Large intestine (tissue), 3 donors: ENCODE data around the gene NR4A3. TPM values are rescaled to one million over a fixed set of nuclear protein-coding genes. Genes with fewer than 3 reads are reported as not detected.

Source experiments
- DNase-seq, 2 donors: peaks; one replicate each; pipeline versions ENCODE4 v3.0.0 to v3.0.0-alpha.2; 2013
- H3K27ac ChIP-seq: one replicate; pipeline ENCODE4 v1.5.1; 2013; ENCODE audit warnings: low read length
- H3K27me3 ChIP-seq: 2 replicates; pipeline ENCODE4 v1.6.1; 2013; ENCODE audit warnings: low read length; ENCODE audit not compliant: control insufficient read depth, insufficient read depth
- H3K36me3 ChIP-seq: 2 replicates; pipeline ENCODE4 v1.6.1; 2013; ENCODE audit warnings: low read length; ENCODE audit not compliant: control insufficient read depth, insufficient read depth
- H3K4me1 ChIP-seq: one replicate; pipeline ENCODE4 v1.6.1; 2013; ENCODE audit warnings: low read length; ENCODE audit not compliant: control insufficient read depth, insufficient read depth
- H3K4me3 ChIP-seq: one replicate; pipeline ENCODE4 v1.5.1; 2013; ENCODE audit warnings: low read length
- H3K9me3 ChIP-seq: one replicate; pipeline ENCODE4 v1.6.1; 2013; ENCODE audit warnings: mild to moderate bottlenecking, low read depth, low read length, moderate library complexity; ENCODE audit not compliant: control insufficient read depth
- WGBS: methylation state at CpG from one replicate; pipeline ENCODE4 v1.1.5; 2013; ENCODE audit warnings: low lambda C conversion rate; ENCODE audit not compliant: insufficient coverage; 5-methylcytosine and 5-hydroxymethylcytosine counted together
- polyA plus RNA-seq: library from polyadenylated mRNA; unstranded; fragments of 120-200 nt; gene quantifications from one replicate; pipeline ENCODE4 v1.2.1, GENCODE V29; 2013

The NR4A3 gene
- polyA plus RNA-seq, 1 donor, result 1.4 TPM

DNA sequence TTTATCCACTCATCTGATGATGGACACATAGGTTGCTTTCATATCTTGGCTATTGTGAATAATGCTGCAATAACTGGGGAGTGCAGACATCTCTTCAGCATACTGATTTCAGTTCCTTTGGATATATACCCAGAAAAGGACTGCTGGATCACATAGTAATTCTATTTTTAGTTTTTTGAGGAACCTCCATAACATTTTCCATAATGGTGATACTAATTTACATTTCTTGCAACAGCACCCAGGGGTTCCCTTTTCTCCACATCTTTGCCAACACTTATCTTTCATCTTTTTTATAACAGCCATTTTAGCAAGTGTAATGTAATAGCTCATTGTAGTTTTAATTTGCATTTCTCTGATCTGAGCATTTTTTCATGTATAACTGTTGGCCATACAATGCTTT is 34.1 kb upstream of the NR4A3 start:
- Histone ChIP-seq H3K27ac (no peak overlapping the region), H3K27me3 (no peaks in the 10 kb centered on the region), H3K4me1 (no peaks in the 10 kb centered on the region), H3K4me3 (no peak overlapping the region), H3K36me3 (no peaks in the 10 kb centered on the region), H3K9me3 (no peaks in the 10 kb centered on the region)
- DNase-seq, result no peak

- H3K9me3 ChIP-seq, result no peaks in the 10 kb centered on the region
- H3K27me3 ChIP-seq, result no peaks in the 10 kb centered on the region
- H3K36me3 ChIP-seq, result no peaks in the 10 kb centered on the region
- WGBS, result no CpG with 5 or more reads among the region's 4 CpGs
- no peak overlapping the region for H3K27ac ChIP-seq
- H3K4me1 ChIP-seq, result no peaks in the 10 kb centered on the region
- no peak for DNase-seq
- H3K4me3 ChIP-seq, result no peak overlapping the region
Measured at GRCh38 chr9:99793528-99793927, 28.2 kb upstream of the NR4A3 start.

- no peak overlapping the region for H3K4me3 ChIP-seq
- no CpG with 5 or more reads among the region's 1 CpG for WGBS
- no peak for DNase-seq
- H3K36me3 ChIP-seq, result no peaks in the 10 kb centered on the region
- no peaks in the 10 kb centered on the region for H3K27me3 ChIP-seq
- no peaks in the 10 kb centered on the region for H3K4me1 ChIP-seq
- H3K27ac ChIP-seq, result no peak overlapping the region
- H3K9me3 ChIP-seq, result no peaks in the 10 kb centered on the region
Measured at GRCh38 chr9:99796231-99796630, 25.5 kb upstream of the NR4A3 start.

GRCh38 chr9:99801775-99802174 is 19.9 kb upstream of the NR4A3 start:
- no peak for DNase-seq
- Histone ChIP-seq H3K36me3 (no peaks in the 10 kb centered on the region), H3K4me3 (no peak overlapping the region), H3K27me3 (no peaks in the 10 kb centered on the region), H3K4me1 (no peaks in the 10 kb centered on the region), H3K9me3 (no peaks in the 10 kb centered on the region), H3K27ac (no peak overlapping the region)
- WGBS, result no CpG with 5 or more reads among the region's 3 CpGs

GRCh38 chr9:99803694-99804093 is 18.0 kb upstream of the NR4A3 start:
- no peaks in the 10 kb centered on the region for H3K9me3 ChIP-seq

DNA sequence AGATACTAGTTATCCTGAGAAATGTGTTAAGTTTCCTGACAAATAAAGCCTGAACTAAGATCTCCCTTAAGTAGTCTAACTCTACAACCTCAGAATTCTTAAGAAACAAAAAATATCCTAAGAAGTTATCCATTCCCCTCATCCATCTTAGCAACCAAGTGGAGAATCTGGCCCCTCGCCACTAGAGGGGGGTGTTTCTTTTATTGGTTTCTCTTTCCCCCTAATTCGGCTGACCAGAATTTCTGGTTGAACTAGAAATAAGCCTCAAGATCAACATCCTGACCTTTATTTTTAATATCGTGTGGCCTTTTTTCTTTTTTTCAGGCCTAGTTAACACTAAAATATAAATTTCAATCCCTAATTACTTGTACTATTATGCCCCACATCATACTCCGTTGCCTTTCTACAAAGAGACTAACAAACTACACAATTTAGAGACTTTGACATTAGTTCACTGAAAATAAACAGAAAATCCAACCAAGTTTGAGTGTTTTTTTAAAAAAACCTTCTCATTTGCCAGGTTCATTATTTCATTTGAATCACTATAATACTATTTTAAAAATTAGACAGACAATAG is 14.3 kb upstream of the NR4A3 start:
- Histone ChIP-seq H3K4me3 (no peak overlapping the region), H3K27me3 (no peaks in the 10 kb centered on the region), H3K4me1 (no peaks in the 10 kb centered on the region), H3K27ac (no peak overlapping the region), H3K9me3 (no peaks in the 10 kb centered on the region), H3K36me3 (no peaks in the 10 kb centered on the region)
- WGBS, result 33% methylated on average over 3 of the region's 4 CpGs
- DNase-seq, result peak in 1 of 2 donors; percentile 52

More at GRCh38 chr9:99803694-99804093, 18.0 kb upstream of the NR4A3 start:
- WGBS, result no CpG with 5 or more reads among the region's 2 CpGs
- Histone ChIP-seq H3K27me3 (no peaks in the 10 kb centered on the region), H3K4me1 (no peaks in the 10 kb centered on the region), H3K27ac (no peak overlapping the region), H3K36me3 (no peaks in the 10 kb centered on the region), H3K4me3 (no peak overlapping the region)
- no peak for DNase-seq

- Histone ChIP-seq H3K36me3 (no peaks in the 10 kb centered on the region), H3K27me3 (no peaks in the 10 kb centered on the region), H3K4me1 (no peaks in the 10 kb centered on the region), H3K9me3 (no peaks in the 10 kb centered on the region), H3K27ac (no peak overlapping the region), H3K4me3 (no peak overlapping the region)
- DNase-seq, result no peak
Measured at GRCh38 chr9:99807956-99808355, 13.7 kb upstream of the NR4A3 start.

DNA sequence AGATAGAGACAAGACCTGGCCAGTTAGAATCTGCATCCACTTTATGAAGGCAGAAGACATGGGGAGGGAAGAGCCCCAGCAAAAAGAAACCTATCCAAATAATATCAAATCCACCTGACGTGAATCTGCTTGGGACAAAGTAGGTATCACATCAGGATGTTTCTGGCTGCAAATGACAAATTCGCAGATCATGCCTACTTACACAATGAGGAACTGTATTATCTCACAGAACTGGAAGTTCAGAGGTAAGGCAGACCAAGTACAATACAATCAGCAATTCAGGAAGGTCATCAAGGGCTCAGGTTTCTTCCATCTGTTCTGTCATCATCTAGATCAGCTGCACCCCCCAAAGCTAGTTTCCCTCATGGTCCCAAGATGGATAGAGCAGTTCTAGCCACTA is 13.2 kb upstream of the NR4A3 start:
- WGBS, result 100% methylated on average over 1 of the region's 2 CpGs
- H3K27ac ChIP-seq, result no peak overlapping the region
- no peak for DNase-seq
- no peak overlapping the region for H3K4me3 ChIP-seq
- H3K9me3 ChIP-seq, result no peaks in the 10 kb centered on the region
- H3K4me1 ChIP-seq, result no peaks in the 10 kb centered on the region
- H3K36me3 ChIP-seq, result no peaks in the 10 kb centered on the region
- no peaks in the 10 kb centered on the region for H3K27me3 ChIP-seq

- no peaks in the 10 kb centered on the region for H3K4me1 ChIP-seq
- no peaks in the 10 kb centered on the region for H3K9me3 ChIP-seq
- H3K4me3 ChIP-seq, result no peak overlapping the region
- H3K27ac ChIP-seq, result no peak overlapping the region
- H3K36me3 ChIP-seq, result no peaks in the 10 kb centered on the region
- H3K27me3 ChIP-seq, result no peaks in the 10 kb centered on the region
- no peak for DNase-seq
Measured at GRCh38 chr9:99809586-99810319, 11.9 kb upstream of the NR4A3 start.

- DNase-seq, result no peak
- no CpG with 5 or more reads among the region's 1 CpG for WGBS
- no peaks in the 10 kb centered on the region for H3K36me3 ChIP-seq
- no peaks in the 10 kb centered on the region for H3K4me1 ChIP-seq
- H3K27ac ChIP-seq, result no peak overlapping the region
- no peaks in the 10 kb centered on the region for H3K9me3 ChIP-seq
- H3K4me3 ChIP-seq, result no peak overlapping the region
- H3K27me3 ChIP-seq, result no peaks in the 10 kb centered on the region
Measured at GRCh38 chr9:99811172-99811571, 10.5 kb upstream of the NR4A3 start.
